GM18511 (cell line): ENCODE data around the gene GAS1.

Experiments
- ATAC-seq: cut with Tn5 transposase; IDR thresholded peaks from one replicate; pipeline ENCODE4 v1.9.1; 2021; ENCODE audit warnings: mild to moderate bottlenecking, moderate library complexity; ENCODE audit not compliant: unreplicated experiment

Gene GAS1, protein sequence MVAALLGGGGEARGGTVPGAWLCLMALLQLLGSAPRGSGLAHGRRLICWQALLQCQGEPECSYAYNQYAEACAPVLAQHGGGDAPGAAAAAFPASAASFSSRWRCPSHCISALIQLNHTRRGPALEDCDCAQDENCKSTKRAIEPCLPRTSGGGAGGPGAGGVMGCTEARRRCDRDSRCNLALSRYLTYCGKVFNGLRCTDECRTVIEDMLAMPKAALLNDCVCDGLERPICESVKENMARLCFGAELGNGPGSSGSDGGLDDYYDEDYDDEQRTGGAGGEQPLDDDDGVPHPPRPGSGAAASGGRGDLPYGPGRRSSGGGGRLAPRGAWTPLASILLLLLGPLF

GRCh38 chr9:86947146-86948073 is at the start of gene GAS1:
GAS1 (minus strand) TSS chr9:86947506; CDS start chr9:86946779, 727 bp downstream.
- peak; percentile 69 for ATAC-seq

GRCh38 chr9:86994231-86994630 is 46.9 kb upstream of the GAS1 start:
- ATAC-seq: no peak

GRCh38 chr9:86993830-86994229 is 46.5 kb upstream of the GAS1 start:
- ATAC-seq: no peak

GRCh38 chr9:86991077-86991476 is 43.8 kb upstream of the GAS1 start:
- ATAC-seq: no peak

DNA sequence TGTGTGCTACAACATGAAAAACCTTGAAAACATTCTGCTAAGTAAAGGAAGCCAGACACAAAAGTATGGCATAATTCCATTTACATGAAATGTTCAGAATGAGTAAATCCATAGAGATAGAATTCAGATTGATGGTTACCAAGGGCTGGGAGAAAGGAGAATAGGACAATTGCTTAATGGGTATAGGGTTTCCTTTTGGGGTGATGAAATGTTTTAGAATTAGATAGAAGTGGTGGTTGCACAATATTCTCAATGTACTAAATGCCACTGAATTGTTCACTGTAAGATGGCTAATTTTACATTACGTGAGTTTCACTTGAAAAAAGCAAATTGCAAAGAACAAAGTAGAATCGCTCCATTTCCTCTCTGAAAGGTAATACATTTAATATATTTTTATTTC is 43.0 kb upstream of the GAS1 start:
- ATAC-seq: no peak

- no peak for ATAC-seq
Measured at GRCh38 chr9:86987900-86988299, 40.6 kb upstream of the GAS1 start.

GRCh38 chr9:86985132-86985647 is 37.9 kb upstream of the GAS1 start:
- no peak for ATAC-seq

- ATAC-seq: no peak
Measured at GRCh38 chr9:86983620-86984259, 36.4 kb upstream of the GAS1 start.

GRCh38 chr9:86983249-86983619 is 35.9 kb upstream of the GAS1 start:
- no peak for ATAC-seq

DNA sequence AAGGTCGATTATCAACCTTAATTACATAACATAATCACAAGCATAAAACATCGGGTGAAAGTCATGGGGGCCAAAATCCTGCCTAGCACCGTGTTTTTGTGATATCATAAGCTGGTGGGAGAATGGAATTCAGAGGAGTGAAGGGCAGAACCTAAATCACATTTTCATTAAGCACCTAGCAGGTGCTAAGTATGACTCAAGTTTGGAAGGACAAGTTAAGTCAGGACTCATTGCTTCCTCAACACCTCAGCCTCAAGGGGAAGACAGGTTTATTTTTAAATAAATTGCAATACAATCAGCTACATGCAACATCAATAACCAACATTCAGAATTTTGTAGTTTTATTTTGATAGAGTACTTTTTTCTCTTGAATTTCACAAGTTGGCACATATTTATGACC is 33.5 kb upstream of the GAS1 start:
- ATAC-seq: no peak

GRCh38 chr9:86979657-86980056 is 32.4 kb upstream of the GAS1 start:
- ATAC-seq: no peak

- no peak for ATAC-seq
Measured at GRCh38 chr9:86978922-86979474, 31.7 kb upstream of the GAS1 start.

- no peak for ATAC-seq
Measured at GRCh38 chr9:86978413-86978812, 31.1 kb upstream of the GAS1 start.

DNA sequence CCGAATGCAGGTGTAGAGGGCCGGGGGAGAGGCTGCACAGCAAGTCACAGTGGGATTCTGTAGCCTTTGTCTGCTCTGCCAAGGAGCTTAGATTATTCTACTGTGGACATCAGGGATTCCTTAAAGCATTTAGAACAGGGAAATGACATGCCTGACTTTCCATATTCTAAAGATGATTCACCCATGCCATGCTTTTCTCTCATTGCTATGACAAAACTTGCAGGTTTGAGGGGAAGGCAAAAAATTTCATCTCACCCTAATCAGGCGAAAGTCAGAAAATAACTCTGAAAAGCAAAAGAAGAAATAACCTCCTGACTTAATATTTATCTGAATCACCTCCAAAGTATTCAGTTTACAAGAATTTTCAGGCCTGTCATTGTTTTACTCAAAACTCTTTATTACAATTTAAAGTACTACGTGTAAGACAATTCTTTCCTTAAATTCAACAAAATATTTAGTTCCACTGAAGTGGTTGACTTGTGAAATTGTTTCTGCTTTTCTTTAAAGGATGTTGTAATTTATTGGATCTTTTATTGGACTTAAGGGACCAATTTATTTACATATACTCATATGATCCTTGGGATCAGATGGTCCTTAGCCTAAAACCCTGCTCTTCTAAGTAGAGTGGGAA is 30.0 kb upstream of the GAS1 start:
- no peak for ATAC-seq

- no peak for ATAC-seq
Measured at GRCh38 chr9:86975606-86976005, 28.3 kb upstream of the GAS1 start.

DNA sequence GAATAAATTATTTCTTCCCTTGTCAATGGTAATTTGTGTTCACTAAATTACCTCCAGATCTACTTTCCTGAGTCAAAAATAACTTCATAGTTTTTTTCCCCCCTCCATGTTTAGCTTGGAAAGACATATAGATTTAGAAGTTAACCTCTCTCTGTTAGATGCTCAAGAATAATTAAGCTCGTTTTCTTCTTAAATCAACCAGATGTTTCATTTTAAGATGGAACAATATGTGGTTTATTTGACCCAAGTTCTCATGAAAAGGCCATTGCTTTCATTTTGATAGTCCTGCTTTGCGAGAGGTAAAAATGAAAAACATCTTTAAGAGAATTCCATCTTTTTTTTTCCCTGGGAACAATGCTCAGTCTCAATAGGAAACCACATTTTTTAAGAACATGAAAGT is 27.7 kb upstream of the GAS1 start:
- no peak for ATAC-seq

- no peak for ATAC-seq
Measured at GRCh38 chr9:86974421-86974820, 27.1 kb upstream of the GAS1 start.

DNA sequence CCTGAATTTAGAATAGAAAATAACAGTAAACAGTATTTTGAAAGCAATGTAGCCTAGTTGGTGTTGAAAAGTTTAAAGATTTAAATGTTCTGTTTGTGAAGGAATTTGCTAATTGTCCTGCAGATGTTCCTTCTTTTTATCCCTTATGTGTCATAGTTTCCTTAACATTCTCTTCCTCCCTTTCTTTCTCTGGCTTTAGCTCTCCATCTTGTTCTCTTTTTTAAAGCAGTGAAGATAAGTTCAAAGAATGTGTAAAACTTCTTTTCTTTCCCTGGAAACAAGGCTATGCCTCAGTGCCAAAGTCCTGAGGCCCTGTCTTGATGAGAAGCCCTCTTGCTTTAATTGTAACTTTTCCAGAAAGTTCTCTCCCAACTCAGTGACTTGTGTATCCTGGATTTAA is 24.4 kb upstream of the GAS1 start:
- no peak for ATAC-seq

DNA sequence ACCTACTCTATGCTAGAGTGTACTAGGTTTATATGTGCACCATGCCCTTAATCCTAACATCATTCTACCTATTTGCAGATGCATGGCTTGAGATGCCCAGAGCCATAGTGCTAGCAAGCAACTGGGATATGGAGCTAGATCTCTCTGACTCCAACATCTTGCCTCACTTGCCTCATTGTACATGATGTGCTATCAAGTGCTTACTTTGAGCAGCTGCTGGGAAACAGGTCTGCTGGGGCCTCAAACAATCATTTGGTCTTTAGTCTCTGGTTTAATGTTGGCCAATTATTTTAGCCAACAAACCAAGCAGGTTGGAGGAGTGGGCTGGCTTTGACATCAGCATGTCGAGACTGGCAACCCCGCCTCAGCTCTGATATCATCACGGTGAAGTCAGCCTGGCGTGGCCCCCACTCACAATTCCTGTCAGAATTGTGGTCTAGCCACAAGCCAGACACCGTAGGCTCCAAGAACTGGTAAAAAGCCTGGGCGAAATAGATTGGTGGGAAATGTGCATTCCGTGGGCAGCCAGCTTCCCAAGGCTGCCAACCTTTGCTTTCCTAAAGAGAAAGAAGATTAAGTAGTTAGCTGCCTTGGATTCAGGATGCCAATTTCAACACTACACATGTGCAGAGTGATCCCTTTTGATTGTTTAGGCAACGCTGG is 21.1 kb upstream of the GAS1 start:
- ATAC-seq: no peak

DNA sequence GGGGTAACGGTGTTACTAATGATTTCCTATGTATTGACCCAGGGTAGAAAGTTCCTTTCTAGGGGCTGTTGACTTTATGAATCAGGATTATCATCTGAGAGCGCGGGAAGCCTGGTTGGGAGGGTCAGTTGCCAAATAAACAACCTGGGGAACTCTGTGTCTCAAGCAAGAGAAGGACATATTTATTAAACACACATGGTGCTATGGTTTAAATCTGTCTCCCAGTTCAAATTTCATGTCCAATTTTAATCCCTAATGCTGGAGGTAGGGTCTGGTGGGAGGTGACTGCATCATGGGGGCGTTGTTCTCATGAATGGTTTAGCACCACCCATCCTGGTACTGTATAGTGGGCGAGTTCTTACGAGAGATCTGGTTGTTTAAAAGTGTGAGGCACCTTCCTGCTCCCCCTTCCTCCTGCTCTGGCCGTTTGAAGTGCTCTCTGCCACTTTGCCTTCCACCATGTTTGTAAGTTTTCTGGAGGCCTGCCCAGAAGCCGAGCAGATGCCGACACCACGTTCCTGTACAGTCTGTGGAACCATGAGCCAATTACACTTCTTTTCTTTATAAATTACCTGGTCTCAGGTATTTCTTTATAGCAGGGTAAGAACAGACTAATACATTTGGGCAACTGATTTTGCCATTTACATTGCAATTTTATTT is 19.7 kb upstream of the GAS1 start:
- no peak for ATAC-seq
